Spleen (tissue), 11 donors: Measurements from ENCODE around the gene ATP7A. TPM values are rescaled to one million over a fixed set of nuclear protein-coding genes. Genes with fewer than 3 reads are reported as not detected.
"Not testable (repeated sequence)": the region's sequence is repeated elsewhere in the genome, so short reads cannot be mapped to it uniquely, and the experiment has no call there.

ENCODE experiments used
- DNase-seq: peaks from one replicate; pipeline ENCODE4 v3.0.0-alpha.2; 2020
- H3K27ac ChIP-seq, 8 donors: fragments of 200-600 bp; sonication (generic) in 7 of 8; 1 replicate in 4 of 8; 2 replicates in 4 of 8; pipeline versions ENCODE4 v1.5.0 to v1.8.0; 2016 to 2021; ENCODE audit warnings: inconsistent platforms in 4 of 8, mild to moderate bottlenecking in 4 of 8, moderate library complexity in 1 of 8
- H3K27me3 ChIP-seq, 7 donors: fragments of 200-600 bp; sonication (generic) in 6 of 7; replicated peaks in 1 of 7; 1 replicate in 4 of 7; 2 replicates in 3 of 7; pipeline versions ENCODE4 v1.5.0 to v1.8.0; 2016 to 2021; ENCODE audit warnings: inconsistent platforms in 3 of 7, mild to moderate bottlenecking in 1 of 7
- H3K36me3 ChIP-seq, 6 donors: fragments of 200-600 bp; sonication (generic) in 5 of 6; 1 replicate in 4 of 6; 2 replicates in 2 of 6; pipeline versions ENCODE4 v1.5.0 to v1.8.0; 2016 to 2021; ENCODE audit warnings: inconsistent platforms in 2 of 6
- H3K4me1 ChIP-seq, 6 donors: fragments of 200-600 bp; sonication (generic) in 5 of 6; 1 replicate in 3 of 6; 2 replicates in 3 of 6; pipeline versions ENCODE4 v1.5.0 to v1.8.0; 2016 to 2021; ENCODE audit warnings: inconsistent platforms in 3 of 6
- H3K4me3 ChIP-seq, 8 donors: fragments of 200-600 bp; sonication (generic) in 7 of 8; 1 replicate in 4 of 8; 2 replicates in 4 of 8; pipeline versions ENCODE4 v1.5.0 to v1.8.0; 2016 to 2021; ENCODE audit warnings: inconsistent platforms in 4 of 8, mild to moderate bottlenecking in 4 of 8, moderate library complexity in 2 of 8
- H3K9me3 ChIP-seq, 8 donors: fragments of 200-600 bp; sonication (generic) in 7 of 8; 1 replicate in 4 of 8; 2 replicates in 4 of 8; pipeline versions ENCODE4 v1.5.0 to v1.8.0; 2016 to 2021; ENCODE audit warnings: inconsistent platforms in 4 of 8
- CTCF ChIP-seq, 11 experiments: fragments of 200-600 bp in 7 of 11; fragments of 450-650 bp in 4 of 11; sonication (generic) in 4 of 11; IDR thresholded peaks in 8 of 11; conservative IDR thresholded peaks in 3 of 11; 1 replicate in 7 of 11; 2 replicates in 4 of 11; pipeline versions ENCODE4 v1.4.0 to v1.8.0; 2016 to 2021; ENCODE audit warnings: antibody characterized with exemption in 11 of 11, inconsistent platforms in 4 of 11, mild to moderate bottlenecking in 1 of 11
- POLR2A ChIP-seq, 3 donors: fragments of 450-650 bp; IDR thresholded peaks; one replicate each; pipeline ENCODE4 v1.5.1; 2017; ENCODE audit warnings: antibody characterized with exemption in 3 of 3, mild to moderate bottlenecking in 1 of 3
- POLR2AphosphoS5 ChIP-seq, 3 donors: sonication (generic); formaldehyde crosslinking; IDR thresholded peaks; one replicate each; pipeline ENCODE4 v1.5.1; 2017; ENCODE audit warnings: antibody characterized with exemption in 3 of 3
- WGBS, 5 donors: extraction: QIAGEN DNeasy Blood & Tissue Kit in 3 of 5; methylation state at CpG; one replicate each; pipeline versions ENCODE4 v1.1.5 to v1.1.7; 2013 to 2018; 5-methylcytosine and 5-hydroxymethylcytosine counted together
- intact Hi-C: fragments of 100-400 bp; cut with DNase I; formaldehyde crosslinking; loops from one replicate; pipeline ENCODE4 v1.15.0; 2023; ENCODE audit warnings: low total_unique reads
- polyA plus RNA-seq, 3 donors: library from polyadenylated mRNA; stranded (reverse); fragments of 200-250 nt; gene quantifications; one replicate each; pipeline ENCODE4 v1.2.1, GENCODE V29; 2013
- total RNA-seq, 7 donors: library from RNA; depleted of rRNA in 3 of 7; stranded (reverse); fragments of >200 nt in 3 of 7; fragmentation: NEBNext Ultra II Directional in 4 of 7; extraction: Animal tissue kit (Norgen Biotek cat#: 25700) in 4 of 7; gene quantifications; one replicate each; pipeline versions ENCODE4 v1.1.0 to v1.2.1, GENCODE V29; 2016 to 2021
- donor health status: healthy with polysubstance abuse.
- donor health status: DM: no; HTN: no; CAD: no; lungs with moderate emphysema.
- donor health status: DM: no; HTN: no; CAD: no.
- donor health status: Bipolar disorder and iron deficiency.
- donor health status: healthy.
- donor health status: DM: no; HTN: no; CAD: no.
- donor health status: DM: yes; HTN: yes; CAD: no.

ATP7A gene
- total and polyA plus RNA-seq, 10 donors = 1.4 to 18.8 (median 14.9) TPM

GRCh38 chrX:77935886-77936285 lies 25.4 kb downstream of the ATP7A start:
- Histone ChIP-seq H3K27me3 (no peaks in the 10 kb centered on the region), H3K4me3 (no peak overlapping the region), H3K27ac (no peak overlapping the region), H3K9me3 (no peaks in the 10 kb centered on the region), H3K4me1 (no peaks in the 10 kb centered on the region), H3K36me3 (no peaks in the 10 kb centered on the region)
- no peak for DNase-seq
- intact Hi-C loops = no loop called here
- no peak for TF ChIP-seq POLR2A (IDR thresholded peaks at IDR 0.05)
- no peak for TF ChIP-seq CTCF (IDR thresholded peaks at IDR 0.05 in 8 of 11, conservative IDR thresholded peaks at IDR 0.05 in 3 of 11)
- TF ChIP-seq POLR2AphosphoS5 (IDR thresholded peaks at IDR 0.05) = no peak
- 71 to 100% (median 80%) methylated on average over 1 of the region's 1 CpG for WGBS, 5 donors

- no peak overlapping the region for H3K4me3 ChIP-seq
- intact Hi-C loops = no loop called here
- no peaks in the 10 kb centered on the region for H3K27me3 ChIP-seq
- H3K27ac ChIP-seq = no peak overlapping the region
- H3K9me3 ChIP-seq = no peaks in the 10 kb centered on the region
- H3K36me3 ChIP-seq = no peaks in the 10 kb centered on the region
- TF ChIP-seq CTCF (IDR thresholded peaks at IDR 0.05 in 8 of 11, conservative IDR thresholded peaks at IDR 0.05 in 3 of 11) (no peak), POLR2A (IDR thresholded peaks at IDR 0.05) (no peak), POLR2AphosphoS5 (IDR thresholded peaks at IDR 0.05) (no peak)
- no peak for DNase-seq
- no peaks in the 10 kb centered on the region for H3K4me1 ChIP-seq
Observed at GRCh38 chrX:77936299-77936698, 25.8 kb downstream of the ATP7A start.

- no peak overlapping the region for H3K4me3 ChIP-seq
- H3K4me1 ChIP-seq = peaks cover 0 to 4% (median 0%) of the 10 kb centered on the region in 6 donors
- H3K27me3 ChIP-seq = no peaks in the 10 kb centered on the region
- no peak for DNase-seq
- TF ChIP-seq CTCF (IDR thresholded peaks at IDR 0.05 in 8 of 11, conservative IDR thresholded peaks at IDR 0.05 in 3 of 11) (no peak), POLR2A (IDR thresholded peaks at IDR 0.05) (no peak), POLR2AphosphoS5 (IDR thresholded peaks at IDR 0.05) (no peak)
- WGBS, 5 donors = 49 to 93% (median 86%) methylated on average over 3 of the region's 3 CpGs
- H3K9me3 ChIP-seq = no peaks in the 10 kb centered on the region
- no peak overlapping the region for H3K27ac ChIP-seq
- intact Hi-C loops = no loop called here
- no peaks in the 10 kb centered on the region for H3K36me3 ChIP-seq
Observed at GRCh38 chrX:77937291-77937690, 26.8 kb downstream of the ATP7A start.

- Histone ChIP-seq H3K36me3 (no peaks in the 10 kb centered on the region), H3K9me3 (no peaks in the 10 kb centered on the region), H3K4me1 (peaks cover 0 to 13% (median 7%) of the 10 kb centered on the region in 6 donors), H3K27me3 (no peaks in the 10 kb centered on the region), H3K4me3 (no peak overlapping the region), H3K27ac (peak overlapping the region in 2 of 8 donors; percentile 26 to 53)
- intact Hi-C loops = no loop called here
- TF ChIP-seq POLR2AphosphoS5 (IDR thresholded peaks at IDR 0.05) = no peak
- no peak for TF ChIP-seq CTCF (IDR thresholded peaks at IDR 0.05 in 8 of 11, conservative IDR thresholded peaks at IDR 0.05 in 3 of 11)
- TF ChIP-seq POLR2A (IDR thresholded peaks at IDR 0.05) = no peak
- no peak for DNase-seq
- WGBS, 5 donors = 72 to 87% (median 76%) methylated on average over 4 of the region's 4 CpGs
Observed at GRCh38 chrX:77938083-77938680, 27.7 kb downstream of the ATP7A start.

- H3K27me3 ChIP-seq, DNase-seq, H3K9me3 ChIP-seq, intact Hi-C loops, H3K36me3 ChIP-seq, H3K27ac ChIP-seq, H3K4me3 ChIP-seq: not testable (repeated sequence)
- WGBS, 5 donors = 92 to 97% (median 95%) methylated on average over 6 of the region's 6 CpGs
- peaks cover 0 to 20% (median 10%) of the 10 kb centered on the region in 6 donors for H3K4me1 ChIP-seq
Observed at GRCh38 chrX:77945031-77945430, 34.5 kb downstream of the ATP7A start.
